H9 (cell line): ENCODE data around the gene PNMA8C. TPM values are rescaled to one million over a fixed set of nuclear protein-coding genes. Genes with fewer than 3 reads are reported as not detected.

Experiments
- DNase-seq: peaks from one replicate; pipeline ENCODE4 v3.0.0-alpha.2; 2017
- H2AFZ ChIP-seq: one replicate; pipeline ENCODE4 v1.6.1; 2013; ENCODE audit warnings: mild to moderate bottlenecking, low read length, control low read depth, moderate library complexity
- H2AK5ac ChIP-seq: 2 replicates; pipeline ENCODE4 v1.6.1; 2013; ENCODE audit warnings: low read length, control low read depth, mixed read lengths; ENCODE audit not compliant: insufficient read length
- H2BK120ac ChIP-seq: one replicate; pipeline ENCODE4 v1.6.1; 2013; ENCODE audit warnings: low read depth, mild to moderate bottlenecking, low read length, control low read depth, inconsistent platforms; ENCODE audit not compliant: poor library complexity, severe bottlenecking
- H2BK12ac ChIP-seq: 2 replicates; pipeline ENCODE4 v1.6.1; 2013; ENCODE audit warnings: low read length, control low read depth, mixed read lengths, low read depth; ENCODE audit not compliant: insufficient read length
- H2BK15ac ChIP-seq: 2 replicates; pipeline ENCODE4 v1.6.1; 2013; ENCODE audit warnings: low read depth, low read length, control low read depth
- H2BK20ac ChIP-seq: one replicate; pipeline ENCODE4 v1.6.1; 2013; ENCODE audit warnings: low read depth, mild to moderate bottlenecking, low read length, control low read depth, inconsistent platforms; ENCODE audit not compliant: poor library complexity, severe bottlenecking
- H2BK5ac ChIP-seq: 2 replicates; pipeline ENCODE4 v1.6.1; 2013; ENCODE audit warnings: low read length, control low read depth, mixed read lengths; ENCODE audit not compliant: insufficient read length
- H3K14ac ChIP-seq: 2 replicates; pipeline ENCODE4 v1.6.1; 2013; ENCODE audit warnings: low read length, control low read depth; ENCODE audit not compliant: insufficient read depth
- H3K18ac ChIP-seq: 2 replicates; pipeline ENCODE4 v1.6.1; 2013; ENCODE audit warnings: low read depth, mild to moderate bottlenecking, mixed read lengths, low read length, control low read depth; ENCODE audit not compliant: insufficient read length
- H3K23ac ChIP-seq: 2 replicates; pipeline ENCODE4 v1.6.1; 2013; ENCODE audit warnings: low read length, control low read depth, mixed read lengths, low read depth; ENCODE audit not compliant: insufficient read length
- H3K23me2 ChIP-seq: 2 replicates; pipeline ENCODE4 v1.6.1; 2013; ENCODE audit warnings: low read depth, mild to moderate bottlenecking, mixed read lengths, low read length, control low read depth; ENCODE audit not compliant: insufficient read length, poor library complexity, severe bottlenecking
- H3K27ac ChIP-seq: 2 replicates; pipeline ENCODE4 v1.5.1; 2013; ENCODE audit warnings: low read length, control low read depth, mixed read lengths, low read depth; ENCODE audit not compliant: insufficient read length
- H3K27me3 ChIP-seq: 2 replicates; pipeline ENCODE4 v1.6.1; 2013; ENCODE audit warnings: low read length, control low read depth, inconsistent platforms; ENCODE audit not compliant: insufficient read depth
- H3K4ac ChIP-seq: 2 replicates; pipeline ENCODE4 v1.6.1; 2013; ENCODE audit warnings: low read depth, mild to moderate bottlenecking, control low read depth, inconsistent platforms, low read length, moderate library complexity
- H3K4me1 ChIP-seq: 2 replicates; pipeline ENCODE4 v1.6.1; 2013; ENCODE audit warnings: low read length, control low read depth, inconsistent platforms; ENCODE audit not compliant: insufficient read depth
- H3K4me2 ChIP-seq: 2 replicates; pipeline ENCODE4 v1.6.1; 2013; ENCODE audit warnings: low read length, control low read depth, mixed read lengths; ENCODE audit not compliant: insufficient read length, insufficient read depth
- H3K56ac ChIP-seq: 2 replicates; pipeline ENCODE4 v1.6.1; 2013; ENCODE audit warnings: low read depth, mild to moderate bottlenecking, mixed read lengths, low read length, control low read depth; ENCODE audit not compliant: insufficient read length
- H3K79me1 ChIP-seq: 2 replicates; pipeline ENCODE4 v1.6.1; 2013; ENCODE audit warnings: low read depth, mild to moderate bottlenecking, moderate library complexity, low read length, control low read depth, inconsistent platforms; ENCODE audit not compliant: insufficient read depth, poor library complexity, severe bottlenecking
- H3K79me2 ChIP-seq: 2 replicates; pipeline ENCODE4 v1.6.1; 2013; ENCODE audit warnings: low read length, control low read depth, inconsistent platforms; ENCODE audit not compliant: insufficient read depth
- H3K9ac ChIP-seq: 2 replicates; pipeline ENCODE4 v1.6.1; 2013; ENCODE audit warnings: low read length, control low read depth, mixed read lengths; ENCODE audit not compliant: insufficient read length; ENCODE audit errors: extremely low read depth
- H3K9me3 ChIP-seq: one replicate; pipeline ENCODE4 v1.6.1; 2013; ENCODE audit warnings: low read depth, low read length, inconsistent platforms; ENCODE audit not compliant: control insufficient read depth
- H3T11ph ChIP-seq: one replicate; pipeline ENCODE4 v1.6.1; 2013; ENCODE audit warnings: mild to moderate bottlenecking, low read length, control low read depth, inconsistent platforms
- H4K20me1 ChIP-seq: one replicate; pipeline ENCODE4 v1.6.1; 2013; ENCODE audit not compliant: control insufficient read depth, insufficient read length, insufficient read depth
- H4K5ac ChIP-seq: 2 replicates; pipeline ENCODE4 v1.6.1; 2013; ENCODE audit warnings: low read depth, mild to moderate bottlenecking, mixed read lengths, low read length, control low read depth; ENCODE audit not compliant: insufficient read length
- H4K8ac ChIP-seq: replicated peaks from 2 replicates; pipeline ENCODE4 v1.6.1; 2013; ENCODE audit warnings: low read length, control low read depth, mixed read lengths, low read depth; ENCODE audit not compliant: insufficient read length
- H4K91ac ChIP-seq: 2 replicates; pipeline ENCODE4 v1.6.1; 2013; ENCODE audit warnings: low read depth, mild to moderate bottlenecking, moderate library complexity, mixed read lengths, low read length, control low read depth; ENCODE audit not compliant: insufficient read length
- H3K27ac Mint-ChIP-seq, 3 experiments: 2 replicates in 2 of 3; 3 replicates in 1 of 3; pipeline ENCODE4 v1.8.0; 2020 to 2021; ENCODE audit warnings: mixed read lengths in 3 of 3, mild to moderate bottlenecking in 1 of 3, moderate library complexity in 1 of 3
- H3K27me3 Mint-ChIP-seq: 2 replicates; pipeline ENCODE4 v1.8.0; 2021; ENCODE audit warnings: low read depth, mild to moderate bottlenecking, moderate library complexity, mixed read lengths
- H3K36me3 Mint-ChIP-seq, 3 experiments: 2 replicates in 2 of 3; 3 replicates in 1 of 3; pipeline ENCODE4 v1.8.0; 2020 to 2021; ENCODE audit warnings: low read depth in 3 of 3, mixed read lengths in 3 of 3; ENCODE audit not compliant: insufficient read depth in 1 of 3
- H3K4me1 Mint-ChIP-seq, 2 experiments: 2 replicates each; pipeline ENCODE4 v1.8.0; 2020; ENCODE audit warnings: mixed read lengths in 2 of 2
- H3K4me3 Mint-ChIP-seq, 2 experiments: 2 replicates in 1 of 2; 3 replicates in 1 of 2; pipeline ENCODE4 v1.8.0; 2020 to 2021; ENCODE audit warnings: mild to moderate bottlenecking in 2 of 2, mixed read lengths in 2 of 2, moderate library complexity in 1 of 2
- H3K9me3 Mint-ChIP-seq, 2 experiments: 2 replicates in 1 of 2; 3 replicates in 1 of 2; pipeline ENCODE4 v1.8.0; 2020; ENCODE audit warnings: mild to moderate bottlenecking in 2 of 2, mixed read lengths in 2 of 2, moderate library complexity in 1 of 2
- CTCF ChIP-seq: fragments of 200-600 bp; sonication (generic); conservative IDR thresholded peaks from 3 replicates; pipeline ENCODE4 v1.8.0; 2021; ENCODE audit warnings: antibody characterized with exemption, mild to moderate bottlenecking
- WGBS: extraction: QIAGEN DNeasy Blood & Tissue Kit; methylation state at CpG from one replicate; pipeline ENCODE4 v1.1.7; 2013; ENCODE audit warnings: missing lambda C conversion rate, low lambda C conversion rate, mixed read lengths; ENCODE audit not compliant: insufficient read length; ENCODE audit errors: extremely low coverage; 5-methylcytosine and 5-hydroxymethylcytosine counted together
- total RNA-seq: library from RNA; stranded (reverse); gene quantifications from 2 replicates; pipeline ENCODE4 v1.2.1, GENCODE V29; 2021

Gene PNMA8C
- total RNA-seq, 1 experiment from 2014 or later = 1.8 TPM

GRCh38 chr19:46406976-46407375 lies 21.8 kb downstream of the PNMA8C start:
- H2BK15ac ChIP-seq = no peak overlapping the region
- no peak overlapping the region for H2BK12ac ChIP-seq
- H3T11ph ChIP-seq = no peak overlapping the region
- peaks cover 56% of the 10 kb centered on the region for H3K27me3 Mint-ChIP-seq
- H4K20me1 ChIP-seq = peaks cover 2% of the 10 kb centered on the region
- no peak overlapping the region for H3K23ac ChIP-seq
- H3K23me2 ChIP-seq = peaks cover 25% of the 10 kb centered on the region
- no peak overlapping the region for H3K27ac ChIP-seq
- no peak overlapping the region for H2AK5ac ChIP-seq
- no peaks in the 10 kb centered on the region for H3K9me3 ChIP-seq
- no peak overlapping the region for H3K4me2 ChIP-seq
- H4K5ac ChIP-seq = no peak overlapping the region
- peaks cover 4% of the 10 kb centered on the region; the same call in 1 of the 2 replicates for H3K4me1 ChIP-seq
- no peak overlapping the region for H3K56ac ChIP-seq
- peaks cover 0 to 4% of the 10 kb centered on the region in 2 experiments; a peak in 1 of 5 replicates for H3K9me3 Mint-ChIP-seq
- WGBS = no CpG with 5 or more reads among the region's 6 CpGs
- peak overlapping the region in 1 of 3 experiments; percentile 59; a peak in 1 of 7 replicates for H3K27ac Mint-ChIP-seq
- H3K36me3 Mint-ChIP-seq = peaks cover 11 to 17% (median 12%) of the 10 kb centered on the region in 3 experiments; a peak in 6 of 7 replicates
- H3K18ac ChIP-seq = no peak overlapping the region
- H3K4me1 Mint-ChIP-seq = peaks cover 37 to 48% of the 10 kb centered on the region in 2 experiments
- no peak overlapping the region for H2BK20ac ChIP-seq
- no peak for DNase-seq
- H3K9ac ChIP-seq = no peak overlapping the region
- no peak overlapping the region for H2BK5ac ChIP-seq
- H3K4ac ChIP-seq = no peak overlapping the region
- H3K4me3 Mint-ChIP-seq = peak overlapping the region in 1 of 2 experiments; percentile 63; a peak in 2 of 5 replicates
- H3K79me2 ChIP-seq = peaks cover 4% of the 10 kb centered on the region; the same call in 1 of the 2 replicates
- no peak for TF ChIP-seq CTCF
- no peak overlapping the region for H4K8ac ChIP-seq
- peaks cover 7% of the 10 kb centered on the region for H3K79me1 ChIP-seq
- H3K14ac ChIP-seq = no peak overlapping the region
- no peaks in the 10 kb centered on the region; the same call in 1 of the 2 replicates for H3K27me3 ChIP-seq
- no peak overlapping the region for H2AFZ ChIP-seq
- no peak overlapping the region for H2BK120ac ChIP-seq
- H4K91ac ChIP-seq = no peak overlapping the region
